Lung (tissue), 16 donors: ENCODE measurements around the gene MAN1A1. TPM values are rescaled to one million over a fixed set of nuclear protein-coding genes. Genes with fewer than 3 reads are reported as not detected.
A peak's percentile ranks its signal among the peaks of the same experiment; 100 is the strongest.

Experiments
- ATAC-seq: fragments of 200-7000 bp; cut with Tn5 transposase; one replicate; pipeline ENCODE4 v1.9.1; 2020; ENCODE audit warnings: moderate number of reproducible peaks; ENCODE audit not compliant: insufficient read depth, low FRiP score
- DNase-seq, 3 donors: peaks; one replicate each; pipeline ENCODE4 v3.0.0-alpha.2; 2013 to 2017
- H3K27ac ChIP-seq, 2 donors: one replicate each; pipeline ENCODE4 v1.5.1; 2013; ENCODE audit warnings: mild to moderate bottlenecking in 2 of 2, moderate library complexity in 2 of 2, control low read depth in 1 of 2, inconsistent platforms in 1 of 2, low read depth in 1 of 2, low read length in 1 of 2
- H3K27me3 ChIP-seq, 3 donors: one replicate each; pipeline ENCODE4 v1.5.1; 2013; ENCODE audit warnings: low read length in 2 of 3; ENCODE audit not compliant: control insufficient read depth in 3 of 3, insufficient read depth in 3 of 3
- H3K36me3 ChIP-seq, 4 donors: one replicate each; pipeline ENCODE4 v1.5.1; 2013; ENCODE audit warnings: low read length in 4 of 4, mild to moderate bottlenecking in 1 of 4, moderate library complexity in 1 of 4; ENCODE audit not compliant: control insufficient read depth in 4 of 4, insufficient read depth in 4 of 4
- H3K4me1 ChIP-seq, 5 donors: one replicate each; pipeline ENCODE4 v1.5.1; 2013; ENCODE audit warnings: low read length in 5 of 5, mild to moderate bottlenecking in 2 of 5, moderate library complexity in 1 of 5; ENCODE audit not compliant: control insufficient read depth in 5 of 5, insufficient read depth in 5 of 5
- H3K4me3 ChIP-seq: one replicate; pipeline ENCODE4 v1.5.1; 2013; ENCODE audit warnings: mild to moderate bottlenecking, control low read depth, moderate library complexity
- H3K9ac ChIP-seq, 2 donors: one replicate each; pipeline ENCODE4 v1.5.1; 2013; ENCODE audit warnings: low read length in 2 of 2, control low read depth in 1 of 2; ENCODE audit not compliant: insufficient read depth in 1 of 2
- H3K9me3 ChIP-seq, 4 donors: one replicate each; pipeline ENCODE4 v1.5.1; 2013; ENCODE audit warnings: low read length in 3 of 4, mild to moderate bottlenecking in 1 of 4, moderate library complexity in 1 of 4; ENCODE audit not compliant: control insufficient read depth in 4 of 4, insufficient read depth in 3 of 4
- WGBS, 2 donors: extraction: QIAGEN DNeasy Blood & Tissue Kit; methylation state at CpG; one replicate each; pipeline ENCODE4 v1.1.7; 2013; 5-methylcytosine and 5-hydroxymethylcytosine counted together
- long read RNA-seq, 5 donors: transcript quantifications; one replicate each; lab custom pipeline, GENCODE V29; 2026
- polyA plus RNA-seq, 2 donors: library from polyadenylated mRNA; stranded (reverse); fragments of 200-250 nt; gene quantifications; one replicate each; pipeline ENCODE4 v1.2.1, GENCODE V29; 2013
- total RNA-seq, 2 donors: library from RNA; depleted of rRNA in 1 of 2; stranded (reverse); fragments of >200 nt in 1 of 2; gene quantifications; one replicate each; pipeline ENCODE4 v1.2.1, GENCODE V29; 2014 to 2021
- TF ChIP-seq, protein P1 (sequence below): IDR thresholded peaks from 2 replicates; pipeline ENCODE4 v1.5.1; 2012; ENCODE audit warnings: mild to moderate bottlenecking; ENCODE audit errors: control extremely low read depth, extremely low read depth
- donor health status: control.
- donor health status: control.
- donor health status: Bipolar disorder and iron deficiency.
- donor health status: healthy.
- donor health status: DM: yes; HTN: yes; CAD: no.

Gene MAN1A1
- total RNA-seq (10 to 100 TPM; 69.2 to 71.0 TPM), polyA plus RNA-seq (10 to 100 TPM; 13.9 to 27.3 TPM)
- long read RNA-seq, donor 1, full-length matches to known transcripts, result 6 of 23 reads
- long read RNA-seq, donor 1, partial matches to known transcripts, result 17 of 23 reads
- long read RNA-seq, donor 1, other reads (novel, unspliced or antisense), result 0 of 23 reads
- long read RNA-seq, donor 2, partial matches to known transcripts, result 7 of 7 reads
- long read RNA-seq, donor 2, other reads (novel, unspliced or antisense), result 0 of 7 reads
- long read RNA-seq, donor 3, full-length matches to known transcripts, result 4 of 11 reads
- long read RNA-seq, donor 3, partial matches to known transcripts, result 7 of 11 reads
- long read RNA-seq, donor 3, other reads (novel, unspliced or antisense), result 0 of 11 reads
- long read RNA-seq, donor 4, result 0 reads
- long read RNA-seq, donor 5, full-length matches to known transcripts, result 9 of 29 reads
- long read RNA-seq, donor 5, partial matches to known transcripts, result 20 of 29 reads
- long read RNA-seq, donor 5, other reads (novel, unspliced or antisense), result 0 of 29 reads

DNA sequence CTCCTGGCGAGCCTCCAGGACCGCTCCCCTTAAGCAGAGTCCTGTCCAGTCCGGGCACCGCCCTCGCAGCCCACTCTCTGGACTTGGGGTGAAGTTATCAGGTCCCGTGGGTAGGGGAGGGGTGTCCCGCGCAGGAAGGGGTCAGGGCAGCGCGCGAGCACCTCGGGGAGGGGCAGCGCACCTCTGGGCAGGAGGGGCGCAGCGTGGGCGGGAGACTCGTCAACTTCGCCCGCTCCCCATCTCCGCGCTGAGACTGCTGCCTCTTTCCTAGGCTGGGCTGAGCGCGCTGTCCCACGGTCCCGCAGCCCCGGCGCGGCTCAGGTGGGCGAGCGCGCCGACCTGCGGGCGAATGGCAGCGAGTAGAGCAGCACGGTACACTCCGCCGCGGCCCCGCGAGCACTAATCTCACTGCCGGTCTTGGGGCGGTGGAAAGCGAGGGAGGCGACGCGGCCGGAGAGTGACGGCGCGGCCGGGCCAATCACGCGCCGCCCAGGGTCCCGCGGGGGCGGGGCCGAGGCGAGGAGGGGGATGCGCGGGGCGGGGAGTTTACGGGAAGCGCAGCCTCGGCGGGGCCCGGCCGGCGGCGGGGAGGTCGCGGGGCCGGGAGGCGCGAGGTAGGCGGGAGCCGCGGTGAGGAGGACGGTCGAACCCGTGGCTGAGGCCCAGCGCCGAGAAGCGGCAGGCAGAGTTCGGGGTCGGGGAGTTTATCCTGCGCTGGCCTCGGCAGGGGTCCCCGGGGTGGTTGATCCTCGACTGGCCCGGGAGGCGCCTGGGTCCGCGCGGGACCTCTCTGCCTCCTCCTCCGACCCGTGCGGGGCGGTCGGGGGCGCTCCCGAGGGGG is at the start of gene MAN1A1:
MAN1A1 (minus strand) TSS at position 401 of the 841 bp plus-strand sequence. CDS start 696 bp downstream, outside the sequence.
- Histone ChIP-seq H3K4me1 (peaks cover 0 to 14% (median 0%) of the 10 kb centered on the region in 5 donors), H3K9me3 (no peaks in the 10 kb centered on the region), H3K27ac (peak within 1 kb of the TSS; percentile 93 to 97), H3K36me3 (peaks cover 0 to 2% (median 0%) of the 10 kb centered on the region in 4 donors), H3K27me3 (no peaks in the 10 kb centered on the region), H3K9ac (peak within 1 kb of the TSS; percentile 75 to 91), H3K4me3 (peak within 1 kb of the TSS; percentile 99)
- DNase-seq, result peak; percentile 92 to 96 (median 94)
- peak; percentile 95 for ATAC-seq
- WGBS, 2 donors, result 0% methylated on average over 41 to 103 of the region's 103 CpGs
- TF ChIP-seq, protein P1, sequence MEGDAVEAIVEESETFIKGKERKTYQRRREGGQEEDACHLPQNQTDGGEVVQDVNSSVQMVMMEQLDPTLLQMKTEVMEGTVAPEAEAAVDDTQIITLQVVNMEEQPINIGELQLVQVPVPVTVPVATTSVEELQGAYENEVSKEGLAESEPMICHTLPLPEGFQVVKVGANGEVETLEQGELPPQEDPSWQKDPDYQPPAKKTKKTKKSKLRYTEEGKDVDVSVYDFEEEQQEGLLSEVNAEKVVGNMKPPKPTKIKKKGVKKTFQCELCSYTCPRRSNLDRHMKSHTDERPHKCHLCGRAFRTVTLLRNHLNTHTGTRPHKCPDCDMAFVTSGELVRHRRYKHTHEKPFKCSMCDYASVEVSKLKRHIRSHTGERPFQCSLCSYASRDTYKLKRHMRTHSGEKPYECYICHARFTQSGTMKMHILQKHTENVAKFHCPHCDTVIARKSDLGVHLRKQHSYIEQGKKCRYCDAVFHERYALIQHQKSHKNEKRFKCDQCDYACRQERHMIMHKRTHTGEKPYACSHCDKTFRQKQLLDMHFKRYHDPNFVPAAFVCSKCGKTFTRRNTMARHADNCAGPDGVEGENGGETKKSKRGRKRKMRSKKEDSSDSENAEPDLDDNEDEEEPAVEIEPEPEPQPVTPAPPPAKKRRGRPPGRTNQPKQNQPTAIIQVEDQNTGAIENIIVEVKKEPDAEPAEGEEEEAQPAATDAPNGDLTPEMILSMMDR, result no peak

DNA sequence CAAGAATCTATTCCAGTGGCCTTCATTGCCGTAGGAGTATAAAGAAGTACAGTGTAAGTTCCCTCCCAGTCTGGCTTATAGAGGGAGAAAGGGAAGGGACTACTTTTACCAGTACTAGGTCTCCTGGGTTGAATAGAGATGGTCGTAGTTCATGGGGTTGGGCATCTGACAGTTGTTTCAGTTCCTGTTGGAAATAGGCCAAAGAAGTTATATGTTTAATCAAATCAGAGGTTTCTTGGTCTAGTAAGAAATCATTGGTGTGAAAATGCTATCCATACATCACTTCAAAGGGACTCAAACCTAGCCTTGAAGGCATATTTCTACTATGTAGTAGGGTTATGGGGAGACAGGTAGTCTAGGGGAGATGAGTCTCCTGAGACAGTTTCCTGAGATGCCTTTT is 45.6 kb upstream of the MAN1A1 start:
- 77% methylated on average over 2 of the region's 2 CpGs for WGBS, 2 donors
- peaks cover 0 to 6% (median 0%) of the 10 kb centered on the region in 4 donors for H3K9me3 ChIP-seq
- no peaks in the 10 kb centered on the region for H3K27me3 ChIP-seq
- ATAC-seq, result no peak
- H3K4me1 ChIP-seq, result no peaks in the 10 kb centered on the region
- H3K27ac ChIP-seq, result no peak overlapping the region
- no peak overlapping the region for H3K4me3 ChIP-seq
- no peak overlapping the region for H3K9ac ChIP-seq
- no peak for DNase-seq
- no peaks in the 10 kb centered on the region for H3K36me3 ChIP-seq
- TF ChIP-seq, protein P1, result no peak

DNA sequence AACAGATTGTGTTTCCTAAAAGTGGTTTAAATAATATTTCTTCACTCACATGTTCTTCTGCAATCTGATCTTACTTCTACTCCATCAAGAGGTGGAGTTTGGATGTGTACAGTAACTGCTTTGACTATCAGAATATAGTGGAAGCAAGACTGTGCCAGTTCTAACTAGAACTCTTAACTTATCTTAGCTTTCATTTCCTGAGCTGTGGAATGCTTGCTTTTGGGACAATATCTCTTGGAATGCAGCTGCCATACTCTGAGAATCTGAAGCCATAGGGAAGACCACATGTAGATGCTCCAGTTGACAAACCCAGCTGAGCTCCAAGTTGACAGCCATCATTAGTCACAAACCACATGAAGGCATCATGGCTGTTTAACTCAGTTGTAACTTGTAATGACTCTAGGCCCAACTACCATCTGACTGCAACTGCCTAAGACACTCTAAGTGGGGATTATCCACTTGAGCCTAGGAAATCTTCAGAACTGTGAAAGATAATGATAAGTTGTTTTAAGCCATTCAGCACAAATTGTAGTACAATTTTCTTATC is 40.8 kb upstream of the MAN1A1 start:
- Histone ChIP-seq H3K9ac (no peak overlapping the region), H3K27me3 (no peaks in the 10 kb centered on the region), H3K4me1 (no peaks in the 10 kb centered on the region), H3K27ac (no peak overlapping the region), H3K9me3 (peaks cover 0 to 2% (median 0%) of the 10 kb centered on the region in 4 donors), H3K4me3 (no peak overlapping the region), H3K36me3 (no peaks in the 10 kb centered on the region)
- DNase-seq, result no peak
- TF ChIP-seq, protein P1, result no peak
- ATAC-seq, result no peak
